Pancreas (tissue), 10 donors: ENCODE data around the gene IL17D. TPM values are rescaled to one million over a fixed set of nuclear protein-coding genes. Genes with fewer than 3 reads are reported as not detected.

Experiments
- ATAC-seq, 4 donors: fragments of 200-7000 bp; cut with Tn5 transposase; one replicate each; pipeline versions ENCODE4 v1.8.0 to v1.9.1; 2020; ENCODE audit warnings: mild to moderate bottlenecking in 4 of 4, moderate library complexity in 4 of 4
- DNase-seq, 6 donors: peaks; one replicate each; pipeline ENCODE4 v3.0.0-alpha.2; 2020
- FAIRE-seq: peaks from 2 replicates; lab custom pipeline; 2012; peaks lifted over from hg19 to GRCh38; lab: Jason Lieb, UNC
- H3K27ac ChIP-seq, 4 donors: fragments of 200-600 bp; sonication (generic); 1 replicate in 3 of 4; 2 replicates in 1 of 4; pipeline versions ENCODE4 v1.5.0 to v1.8.0; 2020
- H3K27me3 ChIP-seq, 4 donors: fragments of 200-600 bp; one replicate each; pipeline ENCODE4 v1.8.0; 2021
- H3K36me3 ChIP-seq, 3 donors: fragments of 200-600 bp; sonication (generic) in 1 of 3; one replicate each; pipeline versions ENCODE4 v1.5.0 to v1.8.0; 2020 to 2021
- H3K4me1 ChIP-seq, 3 donors: fragments of 200-600 bp; one replicate each; pipeline ENCODE4 v1.8.0; 2021
- H3K4me3 ChIP-seq, 4 donors: fragments of 200-600 bp; sonication (generic) in 2 of 4; one replicate each; pipeline versions ENCODE4 v1.5.0 to v1.8.0; 2020 to 2021
- H3K9me3 ChIP-seq, 4 donors: fragments of 200-600 bp; one replicate each; pipeline ENCODE4 v1.8.0; 2021
- WGBS, 2 donors: extraction: QIAGEN DNeasy Blood & Tissue Kit; methylation state at CpG; one replicate each; pipeline ENCODE4 v1.1.7; 2013; 5-methylcytosine and 5-hydroxymethylcytosine counted together
- intact Hi-C, 3 donors: fragments of 100-400 bp; cut with DNase I; formaldehyde crosslinking; loops; one replicate each; pipeline versions ENCODE4 v1.11.1 to v1.14.2; 2022
- polyA plus RNA-seq, 2 donors: library from polyadenylated mRNA; stranded (reverse); fragments of 200-250 nt; gene quantifications; one replicate each; pipeline ENCODE4 v1.2.3, GENCODE V29; 2013
- total RNA-seq, 6 donors: library from RNA; stranded (reverse); fragmentation: NEBNext Ultra II Directional in 4 of 6; extraction: Animal tissue kit (Norgen Biotek cat#: 25700) in 4 of 6; gene quantifications; one replicate each; pipeline versions ENCODE4 v1.2.1 to v1.2.4, GENCODE V29; 2021 to 2023
- TF ChIP-seq, protein P1 (sequence below), 4 donors: fragments of 200-600 bp; sonication (generic) in 3 of 4; IDR thresholded peaks; one replicate each; pipeline versions ENCODE4 v1.5.0 to v1.8.0; 2021; ENCODE audit warnings: antibody characterized with exemption in 4 of 4
- donor health status: healthy with polysubstance abuse.
- donor health status: DM: no; HTN: no; CAD: no; lungs with moderate emphysema.
- donor health status: DM: no; HTN: no; CAD: no.
- donor health status: control.
- donor health status: control.
- donor health status: Bipolar disorder and iron deficiency.
- donor health status: DM: yes; HTN: yes; CAD: no.
- donor health status: DM: no; HTN: no; CAD: no.
- donor health status: DM: no; HTN: no; CAD: no.
- donor health status: DM: yes; HTN: yes; CAD: no.

Gene IL17D
- total and polyA plus RNA-seq, 8 donors = 0.35 to 0.71 (median 0.48) TPM

DNA sequence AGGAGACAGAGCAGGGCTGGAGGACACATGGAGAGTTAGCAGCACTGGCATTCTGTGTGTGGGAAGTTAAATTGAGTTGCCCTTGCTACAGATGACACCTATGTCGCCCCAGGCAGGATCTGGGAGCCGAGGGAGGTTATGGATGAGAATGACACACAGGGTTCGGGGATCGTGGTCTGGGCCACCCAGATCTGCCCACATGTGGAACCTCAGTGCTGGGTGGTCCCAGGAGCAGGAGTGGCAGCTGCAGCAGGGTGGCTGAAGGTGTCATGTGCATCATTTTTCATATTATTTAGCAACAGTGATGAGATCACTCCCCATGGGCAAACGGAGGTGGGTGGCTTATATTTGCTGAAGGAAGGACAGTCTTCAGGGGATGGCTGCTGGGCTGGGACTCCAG, 3.2 kb downstream of the IL17D start:
- no peaks in the 10 kb centered on the region for H3K9me3 ChIP-seq
- H3K4me3 ChIP-seq = no peak overlapping the region
- H3K27ac ChIP-seq = no peak overlapping the region
- ATAC-seq = no peak
- peaks cover 0 to 7% (median 7%) of the 10 kb centered on the region in 3 donors for H3K4me1 ChIP-seq
- no peaks in the 10 kb centered on the region for H3K36me3 ChIP-seq
- intact Hi-C loops = no loop called here
- 85 to 93% methylated on average over 5 of the region's 5 CpGs for WGBS, 2 donors
- no peaks in the 10 kb centered on the region for H3K27me3 ChIP-seq
- TF ChIP-seq, protein P1, sequence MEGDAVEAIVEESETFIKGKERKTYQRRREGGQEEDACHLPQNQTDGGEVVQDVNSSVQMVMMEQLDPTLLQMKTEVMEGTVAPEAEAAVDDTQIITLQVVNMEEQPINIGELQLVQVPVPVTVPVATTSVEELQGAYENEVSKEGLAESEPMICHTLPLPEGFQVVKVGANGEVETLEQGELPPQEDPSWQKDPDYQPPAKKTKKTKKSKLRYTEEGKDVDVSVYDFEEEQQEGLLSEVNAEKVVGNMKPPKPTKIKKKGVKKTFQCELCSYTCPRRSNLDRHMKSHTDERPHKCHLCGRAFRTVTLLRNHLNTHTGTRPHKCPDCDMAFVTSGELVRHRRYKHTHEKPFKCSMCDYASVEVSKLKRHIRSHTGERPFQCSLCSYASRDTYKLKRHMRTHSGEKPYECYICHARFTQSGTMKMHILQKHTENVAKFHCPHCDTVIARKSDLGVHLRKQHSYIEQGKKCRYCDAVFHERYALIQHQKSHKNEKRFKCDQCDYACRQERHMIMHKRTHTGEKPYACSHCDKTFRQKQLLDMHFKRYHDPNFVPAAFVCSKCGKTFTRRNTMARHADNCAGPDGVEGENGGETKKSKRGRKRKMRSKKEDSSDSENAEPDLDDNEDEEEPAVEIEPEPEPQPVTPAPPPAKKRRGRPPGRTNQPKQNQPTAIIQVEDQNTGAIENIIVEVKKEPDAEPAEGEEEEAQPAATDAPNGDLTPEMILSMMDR (IDR thresholded peaks at IDR 0.05) = no peak
- no peak for DNase-seq
- no peak for FAIRE-seq

GRCh38 chr13:20708216-20708615, 4.7 kb downstream of the IL17D start:
- DNase-seq = no peak
- 53 to 64% methylated on average over 2 of the region's 2 CpGs for WGBS, 2 donors
- no peak for ATAC-seq
- no peak overlapping the region for H3K4me3 ChIP-seq
- TF ChIP-seq, protein P1 (IDR thresholded peaks at IDR 0.05) = no peak
- no peak overlapping the region for H3K27ac ChIP-seq
- no peak for FAIRE-seq
- H3K36me3 ChIP-seq = no peaks in the 10 kb centered on the region
- no peaks in the 10 kb centered on the region for H3K4me1 ChIP-seq
- no peaks in the 10 kb centered on the region for H3K9me3 ChIP-seq
- intact Hi-C loops = no loop called here
- no peaks in the 10 kb centered on the region for H3K27me3 ChIP-seq

DNA sequence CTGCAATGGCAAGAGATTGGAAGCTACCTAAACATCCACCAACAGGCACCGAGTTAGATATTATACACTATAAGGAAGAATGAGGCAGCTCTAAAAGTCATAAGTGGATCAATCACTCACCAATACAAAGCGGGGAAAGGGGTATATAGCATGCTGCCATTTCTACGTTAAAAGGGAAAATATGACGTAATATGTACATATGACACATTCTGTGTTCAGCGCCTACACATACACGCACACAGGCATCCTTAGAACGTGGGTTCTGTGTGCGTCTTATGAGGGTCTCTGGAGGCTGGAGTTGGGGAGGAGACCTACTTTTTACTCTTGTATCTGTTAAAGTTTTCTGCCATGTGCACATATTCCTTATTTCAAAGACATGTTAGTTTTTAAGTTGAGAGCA, 5.9 kb downstream of the IL17D start:
- intact Hi-C loops = no loop called here
- ATAC-seq = no peak
- H3K9me3 ChIP-seq = no peaks in the 10 kb centered on the region
- no peaks in the 10 kb centered on the region for H3K27me3 ChIP-seq
- no peak overlapping the region for H3K4me3 ChIP-seq
- TF ChIP-seq, protein P1 (IDR thresholded peaks at IDR 0.05) = no peak
- no peaks in the 10 kb centered on the region for H3K4me1 ChIP-seq
- no peak for DNase-seq
- FAIRE-seq = no peak
- 81 to 89% methylated on average over 8 of the region's 8 CpGs for WGBS, 2 donors
- no peak overlapping the region for H3K27ac ChIP-seq
- no peaks in the 10 kb centered on the region for H3K36me3 ChIP-seq

DNA sequence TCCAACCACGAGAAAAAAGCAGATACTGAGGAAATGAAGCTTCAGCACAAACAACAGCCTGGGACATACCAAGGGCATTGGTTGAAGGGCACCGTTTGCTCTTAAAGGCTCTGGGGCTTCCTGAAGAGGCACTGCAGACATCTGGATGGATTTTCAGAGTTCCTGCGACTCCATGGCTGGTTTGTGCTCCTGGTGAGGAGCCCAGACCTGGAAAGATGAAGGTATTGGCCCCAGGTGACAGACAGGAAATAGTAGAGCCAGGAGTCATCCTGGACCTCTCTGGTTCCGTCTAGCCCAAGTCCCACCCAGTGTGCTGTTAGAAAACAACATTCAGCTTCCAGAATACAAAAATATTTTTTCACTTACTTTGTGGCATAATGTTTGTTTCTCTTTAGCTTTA, 6.3 kb downstream of the IL17D start:
- H3K27ac ChIP-seq = no peak overlapping the region
- no peak for DNase-seq
- TF ChIP-seq, protein P1 (IDR thresholded peaks at IDR 0.05) = no peak
- intact Hi-C loops = loop anchor here in 1 of 3 donors (10.0 kb wide), 3 partner anchors 125 to 215 kb away; no protein-coding TSS in a partner anchor
- no peak for FAIRE-seq
- no peaks in the 10 kb centered on the region for H3K27me3 ChIP-seq
- no peak overlapping the region for H3K4me3 ChIP-seq
- H3K36me3 ChIP-seq = no peaks in the 10 kb centered on the region
- no peaks in the 10 kb centered on the region for H3K4me1 ChIP-seq
- 53 to 56% methylated on average over 4 of the region's 4 CpGs for WGBS, 2 donors
- H3K9me3 ChIP-seq = no peaks in the 10 kb centered on the region
- no peak for ATAC-seq

DNA sequence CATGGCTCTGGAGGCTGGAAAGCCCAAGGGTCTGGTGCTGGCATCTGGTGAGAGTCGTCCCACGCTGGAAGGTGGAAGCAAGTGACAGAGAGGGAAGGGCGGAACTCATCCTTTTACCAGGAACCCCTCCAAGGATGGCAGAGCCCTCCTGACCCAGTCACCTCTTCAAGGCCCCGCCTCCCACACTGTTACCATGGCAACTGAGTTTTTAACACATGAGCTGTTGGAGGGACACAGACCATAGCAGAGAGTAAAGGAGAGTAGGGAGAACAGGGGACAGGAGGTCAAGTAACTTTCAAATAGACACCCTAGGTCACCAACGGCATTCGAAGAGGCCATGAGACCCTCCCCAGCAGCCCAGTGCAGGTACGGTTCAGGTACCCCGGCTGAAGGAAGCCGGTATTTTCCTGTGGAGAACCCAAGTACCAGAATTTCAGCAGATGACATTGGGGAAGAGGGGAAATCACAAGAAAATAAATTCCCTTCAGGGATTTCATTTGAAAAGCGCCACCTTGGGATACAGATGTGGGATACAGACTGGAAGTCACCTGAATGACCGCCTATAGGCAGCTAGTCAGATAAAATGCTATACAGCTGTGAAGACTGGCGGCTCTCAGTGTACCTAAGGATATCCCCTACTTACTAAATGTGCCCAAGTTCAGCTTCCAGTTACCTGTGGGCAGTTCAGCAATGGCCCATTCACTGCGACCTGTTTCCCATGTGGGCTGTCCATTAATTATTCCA, 8.0 kb downstream of the IL17D start:
- FAIRE-seq = no peak
- DNase-seq = no peak
- Histone ChIP-seq H3K9me3 (no peaks in the 10 kb centered on the region), H3K27me3 (no peaks in the 10 kb centered on the region), H3K27ac (no peak overlapping the region), H3K36me3 (no peaks in the 10 kb centered on the region), H3K4me3 (no peak overlapping the region), H3K4me1 (no peaks in the 10 kb centered on the region)
- peak in 1 of 4 donors; percentile 23 for ATAC-seq
- TF ChIP-seq, protein P1 (IDR thresholded peaks at IDR 0.05) = no peak
- 79 to 80% methylated on average over 13 of the region's 13 CpGs for WGBS, 2 donors
- intact Hi-C loops = loop anchor here in 1 of 3 donors (10.0 kb wide), 3 partner anchors 123 to 217 kb away; no protein-coding TSS in a partner anchor
